Neuronal stem cell (in vitro differentiated cells): Measurements from ENCODE around the gene SPATA20.

ENCODE experiments used
- DNase-seq: peaks from one replicate; pipeline ENCODE4 v3.0.0-alpha.2; 2013; ENCODE audit warnings: low spot score
- H2AFZ ChIP-seq: one replicate; pipeline ENCODE4 v1.6.1; 2013; ENCODE audit warnings: mild to moderate bottlenecking, low read length, inconsistent platforms
- H2AK5ac ChIP-seq: 2 replicates; pipeline ENCODE4 v1.6.1; 2013; ENCODE audit warnings: low read depth, mild to moderate bottlenecking, inconsistent platforms, low read length, moderate library complexity, mixed read lengths
- H2BK120ac ChIP-seq: 2 replicates; pipeline ENCODE4 v1.6.1; 2013; ENCODE audit warnings: low read depth, mild to moderate bottlenecking, inconsistent platforms, low read length, moderate library complexity, mixed read lengths
- H2BK12ac ChIP-seq: one replicate; pipeline ENCODE4 v1.6.1; 2013; ENCODE audit warnings: low read length, inconsistent platforms
- H2BK15ac ChIP-seq: 2 replicates; pipeline ENCODE4 v1.6.1; 2013; ENCODE audit warnings: mild to moderate bottlenecking, low read length, inconsistent platforms, mixed read lengths
- H2BK5ac ChIP-seq: one replicate; pipeline ENCODE4 v1.6.1; 2013; ENCODE audit warnings: inconsistent platforms, mild to moderate bottlenecking, low read length, moderate library complexity
- H3K14ac ChIP-seq: one replicate; pipeline ENCODE4 v1.6.1; 2013; ENCODE audit warnings: low read length, inconsistent platforms
- H3K18ac ChIP-seq: 2 replicates; pipeline ENCODE4 v1.6.1; 2013; ENCODE audit warnings: low read length, inconsistent platforms
- H3K23ac ChIP-seq: 2 replicates; pipeline ENCODE4 v1.6.1; 2013; ENCODE audit warnings: low read depth, mild to moderate bottlenecking, mixed read lengths, low read length, inconsistent platforms; ENCODE audit not compliant: poor library complexity
- H3K27ac ChIP-seq: replicated peaks from 3 replicates; pipeline ENCODE4 v1.5.1; 2013; ENCODE audit warnings: low read length, inconsistent platforms
- H3K27me3 ChIP-seq, 3 experiments: 2 replicates each; pipeline ENCODE4 v1.6.1; 2013; ENCODE audit warnings: low read length in 3 of 3, mild to moderate bottlenecking in 2 of 3, inconsistent platforms in 1 of 3, low read depth in 1 of 3, mixed read lengths in 1 of 3, moderate library complexity in 1 of 3; ENCODE audit not compliant: control insufficient read depth in 3 of 3, insufficient read depth in 3 of 3
- H3K36me3 ChIP-seq, 2 donors: replicated peaks in 1 of 2; 2 replicates each; pipeline ENCODE4 v1.6.1; 2013; ENCODE audit warnings: low read length in 2 of 2; ENCODE audit not compliant: control insufficient read depth in 2 of 2, insufficient read depth in 2 of 2
- H3K4ac ChIP-seq: 2 replicates; pipeline ENCODE4 v1.6.1; 2013; ENCODE audit warnings: inconsistent platforms, mild to moderate bottlenecking, low read length, moderate library complexity
- H3K4me1 ChIP-seq, 2 donors: 1 replicate in 1 of 2; 2 replicates in 1 of 2; pipeline ENCODE4 v1.6.1; 2013; ENCODE audit warnings: low read length in 2 of 2, low read depth in 1 of 2; ENCODE audit not compliant: control insufficient read depth in 2 of 2, insufficient read depth in 1 of 2
- H3K4me2 ChIP-seq: one replicate; pipeline ENCODE4 v1.6.1; 2013; ENCODE audit warnings: mild to moderate bottlenecking, low read length, inconsistent platforms; ENCODE audit not compliant: insufficient read depth, poor library complexity, severe bottlenecking
- H3K4me3 ChIP-seq, 2 donors: 2 replicates each; pipeline ENCODE4 v1.5.1; 2013; ENCODE audit warnings: low read length in 2 of 2, mild to moderate bottlenecking in 2 of 2, inconsistent platforms in 1 of 2, moderate library complexity in 1 of 2
- H3K79me1 ChIP-seq: one replicate; pipeline ENCODE4 v1.6.1; 2013; ENCODE audit warnings: low read depth, mild to moderate bottlenecking, inconsistent platforms, low read length, moderate library complexity
- H3K9ac ChIP-seq: one replicate; pipeline ENCODE4 v1.6.1; 2013; ENCODE audit warnings: mild to moderate bottlenecking, low read depth, low read length, inconsistent platforms; ENCODE audit not compliant: poor library complexity
- H3K9me3 ChIP-seq, 2 donors: replicated peaks in 1 of 2; 2 replicates each; pipeline versions ENCODE3 to v1.6.1; 2013; ENCODE audit warnings: low read length in 2 of 2, mild to moderate bottlenecking in 2 of 2, inconsistent platforms in 1 of 2, low read depth in 1 of 2, mixed read lengths in 1 of 2, moderate library complexity in 1 of 2; ENCODE audit not compliant: control insufficient read depth in 2 of 2, insufficient read depth in 1 of 2
- H4K8ac ChIP-seq: one replicate; pipeline ENCODE4 v1.6.1; 2013; ENCODE audit warnings: low read depth, mild to moderate bottlenecking, inconsistent platforms, low read length, moderate library complexity
- H4K91ac ChIP-seq: one replicate; pipeline ENCODE4 v1.6.1; 2013; ENCODE audit warnings: low read length, low read depth, mild to moderate bottlenecking, inconsistent platforms; ENCODE audit not compliant: poor library complexity
- WGBS, 2 donors: extraction: QIAGEN DNeasy Blood & Tissue Kit; methylation state at CpG; one replicate each; pipeline ENCODE4 v1.1.7; 2013; ENCODE audit warnings: missing lambda C conversion rate in 2 of 2, mixed read lengths in 1 of 2; ENCODE audit not compliant: insufficient read length in 2 of 2, insufficient replicate concordance in 1 of 2; ENCODE audit errors: extremely low coverage in 2 of 2; 5-methylcytosine and 5-hydroxymethylcytosine counted together

SPATA20 gene

GRCh38 chr17:50518384-50519023, 28.5 kb upstream of the SPATA20 start:
- Histone ChIP-seq H2AK5ac (no peak overlapping the region), H3K79me1 (no peaks in the 10 kb centered on the region), H4K91ac (no peak overlapping the region), H3K27me3 (peaks cover 0 to 38% (median 0%) of the 10 kb centered on the region in 3 experiments), H3K18ac (peak overlapping the region; percentile 3), H4K8ac (no peak overlapping the region), H2AFZ (peak overlapping the region; percentile 75), H3K9ac (no peak overlapping the region), H3K27ac (no peak overlapping the region), H3K4me2 (no peak overlapping the region), H3K9me3 (no peaks in the 10 kb centered on the region), H3K14ac (no peak overlapping the region), H2BK5ac (no peak overlapping the region), H3K23ac (no peak overlapping the region), H3K36me3 (no peaks in the 10 kb centered on the region), H3K4ac (no peak overlapping the region), H2BK12ac (no peak overlapping the region), H2BK120ac (no peak overlapping the region), H2BK15ac (no peak overlapping the region), H3K4me3 (no peak overlapping the region), H3K4me1 (peaks cover 11 to 13% of the 10 kb centered on the region in 2 donors)
- DNase-seq: no peak
- no CpG with 5 or more reads among the region's 13 CpGs for WGBS, 2 donors

GRCh38 chr17:50519141-50519834, 27.7 kb upstream of the SPATA20 start:
- WGBS, 2 donors: no CpG with 5 or more reads among the region's 8 CpGs

GRCh38 chr17:50520483-50520882, 26.5 kb upstream of the SPATA20 start:
- no peak overlapping the region for H4K8ac ChIP-seq
- no peaks in the 10 kb centered on the region for H3K36me3 ChIP-seq
- H2BK15ac ChIP-seq: no peak overlapping the region
- peaks cover 0 to 3% of the 10 kb centered on the region in 2 donors for H3K4me1 ChIP-seq
- no peaks in the 10 kb centered on the region for H3K9me3 ChIP-seq
- H3K23ac ChIP-seq: no peak overlapping the region
- no peak overlapping the region for H3K4me2 ChIP-seq
- no peak overlapping the region for H3K18ac ChIP-seq
- no peak overlapping the region for H2BK120ac ChIP-seq
- no peak overlapping the region for H3K27ac ChIP-seq
- H3K27me3 ChIP-seq: peaks cover 0 to 47% (median 0%) of the 10 kb centered on the region in 3 experiments
- H3K9ac ChIP-seq: no peak overlapping the region
- H3K14ac ChIP-seq: no peak overlapping the region
- H3K79me1 ChIP-seq: no peaks in the 10 kb centered on the region
- no peak overlapping the region for H3K4ac ChIP-seq
- no CpG with 5 or more reads among the region's 2 CpGs for WGBS, 2 donors
- no peak overlapping the region for H2AFZ ChIP-seq
- no peak for DNase-seq
- no peak overlapping the region for H2BK12ac ChIP-seq
- no peak overlapping the region for H2AK5ac ChIP-seq
- H2BK5ac ChIP-seq: no peak overlapping the region
- no peak overlapping the region for H3K4me3 ChIP-seq
- H4K91ac ChIP-seq: no peak overlapping the region

More at GRCh38 chr17:50519141-50519834, 27.7 kb upstream of the SPATA20 start:
- no peak overlapping the region for H2AFZ ChIP-seq
- no peak overlapping the region for H2BK120ac ChIP-seq
- H3K4me1 ChIP-seq: peaks cover 7 to 10% of the 10 kb centered on the region in 2 donors
- peaks cover 0 to 45% (median 0%) of the 10 kb centered on the region in 3 experiments for H3K27me3 ChIP-seq
- no peak overlapping the region for H3K4me2 ChIP-seq
- no peak overlapping the region for H3K23ac ChIP-seq
- no peak overlapping the region for H3K27ac ChIP-seq
- H2BK15ac ChIP-seq: no peak overlapping the region
- no peak overlapping the region for H3K4ac ChIP-seq
- no peak overlapping the region for H3K14ac ChIP-seq
- no peak overlapping the region for H4K91ac ChIP-seq
- H3K79me1 ChIP-seq: no peaks in the 10 kb centered on the region
- no peaks in the 10 kb centered on the region for H3K36me3 ChIP-seq
- no peak overlapping the region for H2BK5ac ChIP-seq
- H2AK5ac ChIP-seq: no peak overlapping the region
- H3K4me3 ChIP-seq: no peak overlapping the region
- no peaks in the 10 kb centered on the region for H3K9me3 ChIP-seq
- no peak overlapping the region for H3K18ac ChIP-seq
- DNase-seq: no peak
- H4K8ac ChIP-seq: no peak overlapping the region
- H3K9ac ChIP-seq: no peak overlapping the region
- H2BK12ac ChIP-seq: no peak overlapping the region

GRCh38 chr17:50521514-50521913, 25.5 kb upstream of the SPATA20 start:
- no peaks in the 10 kb centered on the region for H3K79me1 ChIP-seq
- peaks cover 0 to 50% (median 0%) of the 10 kb centered on the region in 3 experiments for H3K27me3 ChIP-seq
- no peak overlapping the region for H3K4ac ChIP-seq
- H3K14ac ChIP-seq: no peak overlapping the region
- H4K91ac ChIP-seq: no peak overlapping the region
- peaks cover 0 to 2% of the 10 kb centered on the region in 2 donors for H3K4me1 ChIP-seq
- no peaks in the 10 kb centered on the region for H3K9me3 ChIP-seq
- no peak overlapping the region for H3K4me3 ChIP-seq
- no peak overlapping the region for H2AFZ ChIP-seq
- H2BK120ac ChIP-seq: no peak overlapping the region
- no peak overlapping the region for H2BK5ac ChIP-seq
- no peak for DNase-seq
- H2BK15ac ChIP-seq: no peak overlapping the region
- H3K4me2 ChIP-seq: no peak overlapping the region
- H2AK5ac ChIP-seq: no peak overlapping the region
- H3K36me3 ChIP-seq: no peaks in the 10 kb centered on the region
- no peak overlapping the region for H3K18ac ChIP-seq
- no peak overlapping the region for H3K9ac ChIP-seq
- H3K23ac ChIP-seq: no peak overlapping the region
- no peak overlapping the region for H4K8ac ChIP-seq
- no peak overlapping the region for H3K27ac ChIP-seq
- H2BK12ac ChIP-seq: no peak overlapping the region
- no CpG with 5 or more reads among the region's 2 CpGs for WGBS, 2 donors
